Mesenchymal stem cell (in vitro differentiated cells and primary cell): ENCODE measurements around the gene ARHGAP24.
A peak's percentile ranks its signal among the peaks of the same experiment; 100 is the strongest.

Experiments used
- DNase-seq: peaks from one replicate; pipeline ENCODE4 v3.0.0-alpha.2; 2013
- H2AFZ ChIP-seq: one replicate; pipeline ENCODE4 v1.6.1; 2013; ENCODE audit warnings: low read depth, mild to moderate bottlenecking, control low read depth, inconsistent platforms, low read length, moderate library complexity
- H2AK5ac ChIP-seq: 2 replicates; pipeline ENCODE4 v1.6.1; 2013; ENCODE audit warnings: low read length, moderate library complexity, mild to moderate bottlenecking, inconsistent platforms; ENCODE audit not compliant: severe bottlenecking
- H2BK120ac ChIP-seq: one replicate; pipeline ENCODE4 v1.6.1; 2013; ENCODE audit warnings: low read depth, mild to moderate bottlenecking, inconsistent platforms, low read length, moderate library complexity
- H2BK12ac ChIP-seq, 2 experiments: one replicate each; pipeline ENCODE4 v1.6.1; 2013; ENCODE audit warnings: inconsistent platforms in 2 of 2, low read length in 2 of 2, mild to moderate bottlenecking in 2 of 2, moderate library complexity in 2 of 2, control low read depth in 1 of 2
- H2BK15ac ChIP-seq: one replicate; pipeline ENCODE4 v1.6.1; 2013; ENCODE audit warnings: mild to moderate bottlenecking, low read depth, inconsistent platforms; ENCODE audit not compliant: poor library complexity, severe bottlenecking
- H2BK5ac ChIP-seq: 2 replicates; pipeline ENCODE4 v1.6.1; 2013; ENCODE audit warnings: low read depth, mild to moderate bottlenecking, low read length, control low read depth, inconsistent platforms; ENCODE audit not compliant: poor library complexity, severe bottlenecking
- H3K14ac ChIP-seq, 2 experiments: one replicate each; pipeline ENCODE4 v1.6.1; 2013; ENCODE audit warnings: inconsistent platforms in 2 of 2, low read length in 2 of 2, control low read depth in 1 of 2, mild to moderate bottlenecking in 1 of 2, moderate library complexity in 1 of 2
- H3K18ac ChIP-seq, 2 experiments: one replicate each; pipeline ENCODE4 v1.6.1; 2013; ENCODE audit warnings: inconsistent platforms in 2 of 2, low read length in 2 of 2, control low read depth in 1 of 2, low read depth in 1 of 2, mild to moderate bottlenecking in 1 of 2
- H3K23ac ChIP-seq, 2 experiments: one replicate each; pipeline ENCODE4 v1.6.1; 2013; ENCODE audit warnings: inconsistent platforms in 2 of 2, low read length in 2 of 2, mild to moderate bottlenecking in 2 of 2, moderate library complexity in 2 of 2, control low read depth in 1 of 2
- H3K27ac ChIP-seq: 2 replicates; pipeline ENCODE4 v1.5.1; 2013; ENCODE audit warnings: mild to moderate bottlenecking, moderate library complexity, low read length, control low read depth, inconsistent platforms; ENCODE audit not compliant: poor library complexity, severe bottlenecking
- H3K27me3 ChIP-seq, 2 experiments: 2 replicates each; pipeline versions ENCODE4 v1.6.1 to v1.7.0; 2013; ENCODE audit warnings: low read length in 2 of 2, mild to moderate bottlenecking in 2 of 2, moderate library complexity in 2 of 2, control low read depth in 1 of 2, inconsistent platforms in 1 of 2; ENCODE audit not compliant: control insufficient read depth in 1 of 2, insufficient read depth in 1 of 2
- H3K36me3 ChIP-seq, 2 experiments: 2 replicates each; pipeline versions ENCODE4 v1.6.1 to v1.7.0; 2013; ENCODE audit warnings: low read length in 2 of 2, control low read depth in 1 of 2, inconsistent platforms in 1 of 2, low read depth in 1 of 2, mild to moderate bottlenecking in 1 of 2; ENCODE audit not compliant: insufficient read depth in 2 of 2, control insufficient read depth in 1 of 2
- H3K4ac ChIP-seq, 2 experiments: one replicate each; pipeline ENCODE4 v1.6.1; 2013; ENCODE audit warnings: inconsistent platforms in 2 of 2, low read length in 2 of 2, mild to moderate bottlenecking in 2 of 2, moderate library complexity in 2 of 2, control low read depth in 1 of 2, low read depth in 1 of 2
- H3K4me1 ChIP-seq: 2 replicates; pipeline ENCODE4 v1.6.1; 2013; ENCODE audit warnings: low read depth, low read length, control low read depth; ENCODE audit not compliant: control insufficient read depth, insufficient read depth
- H3K4me2 ChIP-seq: 2 replicates; pipeline ENCODE4 v1.6.1; 2013; ENCODE audit warnings: low read length, mild to moderate bottlenecking, inconsistent platforms; ENCODE audit not compliant: poor library complexity, severe bottlenecking
- H3K4me3 ChIP-seq, 2 experiments: 2 replicates each; pipeline versions ENCODE4 v1.5.1 to v1.7.0; 2013; ENCODE audit warnings: low read length in 2 of 2, mild to moderate bottlenecking in 2 of 2, control low read depth in 1 of 2, low read depth in 1 of 2; ENCODE audit not compliant: insufficient read depth in 1 of 2
- H3K79me1 ChIP-seq: replicated peaks from 2 replicates; pipeline ENCODE4 v1.6.1; 2013; ENCODE audit warnings: mild to moderate bottlenecking, control low read depth, low read length, inconsistent platforms; ENCODE audit not compliant: poor library complexity, severe bottlenecking
- H3K9ac ChIP-seq: 2 replicates; pipeline ENCODE4 v1.7.0; 2013; ENCODE audit warnings: mild to moderate bottlenecking, low read length, moderate library complexity
- H3K9me3 ChIP-seq: 2 replicates; pipeline ENCODE4 v1.7.0; 2013; ENCODE audit warnings: mild to moderate bottlenecking, low read length; ENCODE audit not compliant: control insufficient read depth
- H4K8ac ChIP-seq: one replicate; pipeline ENCODE4 v1.6.1; 2013; ENCODE audit warnings: inconsistent platforms, mild to moderate bottlenecking, low read length, moderate library complexity
- H4K91ac ChIP-seq: one replicate; pipeline ENCODE4 v1.6.1; 2013; ENCODE audit warnings: mild to moderate bottlenecking, low read length, inconsistent platforms
- whole genome bisulfite sequencing: methylation state at CpG from one replicate; pipeline ENCODE4 v1.1.7; 2013; ENCODE audit warnings: mixed read lengths; 5-methylcytosine and 5-hydroxymethylcytosine counted together

Gene ARHGAP24

DNA sequence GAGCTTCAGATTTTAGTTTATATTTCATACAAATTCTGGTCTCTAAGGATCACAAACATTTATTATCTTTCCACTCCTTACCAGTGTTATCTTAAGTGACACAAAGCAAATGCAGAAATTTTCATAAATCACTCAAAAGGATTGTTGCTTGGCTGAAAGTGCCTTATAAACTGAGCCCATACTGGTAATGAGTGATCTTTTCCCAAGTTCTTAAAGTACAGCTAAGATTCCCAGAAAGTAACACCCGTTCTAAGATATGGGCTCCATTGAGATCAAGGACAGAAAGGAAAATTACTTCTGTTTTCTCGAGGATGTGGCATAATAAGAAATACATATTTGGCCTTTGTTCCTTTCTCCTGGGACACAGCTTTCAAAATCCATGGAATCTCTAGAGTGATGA is 313.7 kb downstream of the ARHGAP24 start:
- no peak overlapping the region for H3K14ac ChIP-seq
- no peaks in the 10 kb centered on the region for H3K36me3 ChIP-seq
- no peaks in the 10 kb centered on the region for H3K9me3 ChIP-seq
- no peak overlapping the region for H2BK15ac ChIP-seq
- H3K4me3 ChIP-seq = peak overlapping the region in 1 of 2 experiments; percentile 1
- H3K9ac ChIP-seq = peak overlapping the region; percentile 73
- no peak overlapping the region for H2BK120ac ChIP-seq
- H4K91ac ChIP-seq = no peak overlapping the region
- no peaks in the 10 kb centered on the region for H3K27me3 ChIP-seq
- no peak overlapping the region for H2AK5ac ChIP-seq
- H2BK5ac ChIP-seq = no peak overlapping the region
- no peak overlapping the region for H4K8ac ChIP-seq
- no peak for DNase-seq
- no peak overlapping the region for H3K27ac ChIP-seq
- H2BK12ac ChIP-seq = no peak overlapping the region
- H3K4me2 ChIP-seq = no peak overlapping the region
- peaks cover 20% of the 10 kb centered on the region for H3K79me1 ChIP-seq
- H3K4me1 ChIP-seq = peaks cover 4% of the 10 kb centered on the region
- 96% methylated on average over 2 of the region's 2 CpGs for WGBS
- no peak overlapping the region for H3K23ac ChIP-seq
- no peak overlapping the region for H3K18ac ChIP-seq
- H2AFZ ChIP-seq = no peak overlapping the region
- peak overlapping the region in 1 of 2 experiments; percentile 67 for H3K4ac ChIP-seq

DNA sequence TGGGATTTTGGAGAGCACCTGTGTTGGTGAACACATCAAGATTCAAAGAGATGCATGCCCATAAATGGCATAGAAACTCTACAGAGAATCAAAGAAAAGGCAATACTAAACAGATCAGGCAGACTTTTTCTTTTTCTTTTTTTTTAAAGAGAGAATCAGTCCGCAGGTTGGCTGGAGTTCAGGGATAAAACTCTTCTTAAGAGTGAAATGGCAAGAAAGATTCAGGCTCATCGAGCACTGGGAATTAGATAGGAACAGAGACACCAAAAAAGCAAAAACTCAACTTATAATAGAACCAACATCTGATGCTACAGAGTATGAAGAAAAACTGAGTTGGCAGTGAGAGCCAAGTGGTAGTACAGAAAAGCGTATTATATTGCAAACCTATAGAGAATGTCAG is 314.3 kb downstream of the ARHGAP24 start:
- Histone ChIP-seq H2BK15ac (no peak overlapping the region), H3K36me3 (no peaks in the 10 kb centered on the region), H3K27ac (no peak overlapping the region), H2BK120ac (no peak overlapping the region), H3K4me1 (peaks cover 4% of the 10 kb centered on the region), H3K4me2 (no peak overlapping the region), H3K23ac (no peak overlapping the region), H3K9me3 (no peaks in the 10 kb centered on the region), H3K4me3 (peak overlapping the region in 1 of 2 experiments; percentile 26), H2BK12ac (no peak overlapping the region), H3K79me1 (peaks cover 20% of the 10 kb centered on the region), H3K14ac (no peak overlapping the region), H2AK5ac (no peak overlapping the region), H3K27me3 (no peaks in the 10 kb centered on the region), H4K8ac (no peak overlapping the region), H3K18ac (peak overlapping the region in 1 of 2 experiments; percentile 18), H4K91ac (no peak overlapping the region), H3K9ac (peak overlapping the region; percentile 80), H3K4ac (no peak overlapping the region), H2AFZ (no peak overlapping the region), H2BK5ac (no peak overlapping the region)
- 97% methylated on average over 1 of the region's 3 CpGs for WGBS
- DNase-seq = no peak

- Histone ChIP-seq H2AK5ac (no peak overlapping the region), H3K23ac (no peak overlapping the region), H3K18ac (no peak overlapping the region), H3K4me3 (no peak overlapping the region), H3K79me1 (peaks cover 20% of the 10 kb centered on the region), H3K27me3 (no peaks in the 10 kb centered on the region), H3K4ac (no peak overlapping the region), H2BK12ac (no peak overlapping the region), H3K9ac (peak overlapping the region; percentile 80), H2BK120ac (no peak overlapping the region), H2BK15ac (no peak overlapping the region), H4K91ac (no peak overlapping the region), H3K4me1 (peaks cover 2% of the 10 kb centered on the region), H3K14ac (no peak overlapping the region), H3K9me3 (no peaks in the 10 kb centered on the region), H2AFZ (no peak overlapping the region), H3K4me2 (no peak overlapping the region), H3K27ac (no peak overlapping the region), H3K36me3 (no peaks in the 10 kb centered on the region), H2BK5ac (no peak overlapping the region), H4K8ac (no peak overlapping the region)
- DNase-seq = peak; percentile 69
Observed at GRCh38 chr4:85790582-85790981, 315.6 kb downstream of the ARHGAP24 start.

- Histone ChIP-seq H2BK15ac (no peak overlapping the region), H2BK12ac (no peak overlapping the region), H2AFZ (no peak overlapping the region), H3K9me3 (no peaks in the 10 kb centered on the region), H3K79me1 (peaks cover 19% of the 10 kb centered on the region), H4K8ac (no peak overlapping the region), H3K27me3 (no peaks in the 10 kb centered on the region), H3K4ac (no peak overlapping the region), H3K9ac (peak overlapping the region; percentile 80), H2BK5ac (no peak overlapping the region), H3K4me3 (no peak overlapping the region), H2AK5ac (no peak overlapping the region), H3K27ac (no peak overlapping the region), H3K18ac (no peak overlapping the region), H3K14ac (no peak overlapping the region), H3K23ac (no peak overlapping the region), H3K36me3 (no peaks in the 10 kb centered on the region), H4K91ac (no peak overlapping the region), H3K4me2 (no peak overlapping the region), H2BK120ac (no peak overlapping the region), H3K4me1 (peaks cover under 1% of the 10 kb centered on the region)
- DNase-seq = peak; percentile 22
Observed at GRCh38 chr4:85792376-85793232, 317.7 kb downstream of the ARHGAP24 start.
